Measurements from ENCODE around the gene CCDC88C.

The CCDC88C gene

DNA sequence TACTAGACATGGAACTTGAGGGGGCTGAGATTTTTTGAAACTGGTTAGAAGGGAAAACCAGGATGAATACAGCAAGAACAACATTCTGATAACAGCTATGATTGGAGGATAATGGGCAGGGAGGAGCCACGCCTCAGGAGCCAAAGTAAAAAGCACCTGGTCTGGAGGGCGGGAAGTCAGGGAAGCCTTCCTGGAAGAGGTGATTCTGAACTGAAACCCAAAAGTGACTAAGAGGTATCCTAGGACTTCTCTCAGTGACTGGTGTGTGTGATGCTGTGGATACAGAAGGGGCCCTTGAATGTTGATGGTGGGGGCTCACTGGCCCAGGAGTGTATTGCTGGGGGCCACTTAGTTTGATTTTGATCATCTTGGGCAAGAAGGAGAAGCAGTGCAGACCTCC lies 154.3 kb downstream of the CCDC88C start:
- H3K4me3 ChIP-seq (ENCODE audit: control insufficient read depth, low read depth, low read length): no peak overlapping the region
- DNase-seq (ENCODE audit: low read depth): no peak
- TF ChIP-seq CTCF (conservative IDR thresholded peaks at IDR 0.05; ENCODE audit: control insufficient read depth, insufficient read depth, low read depth, low read length): no peak

- TF ChIP-seq CTCF (conservative IDR thresholded peaks at IDR 0.05; ENCODE audit: control insufficient read depth, insufficient read depth, low read depth, low read length): no peak
Measured at GRCh38 chr14:91261986-91262549, 155.6 kb downstream of the CCDC88C start.

DNA sequence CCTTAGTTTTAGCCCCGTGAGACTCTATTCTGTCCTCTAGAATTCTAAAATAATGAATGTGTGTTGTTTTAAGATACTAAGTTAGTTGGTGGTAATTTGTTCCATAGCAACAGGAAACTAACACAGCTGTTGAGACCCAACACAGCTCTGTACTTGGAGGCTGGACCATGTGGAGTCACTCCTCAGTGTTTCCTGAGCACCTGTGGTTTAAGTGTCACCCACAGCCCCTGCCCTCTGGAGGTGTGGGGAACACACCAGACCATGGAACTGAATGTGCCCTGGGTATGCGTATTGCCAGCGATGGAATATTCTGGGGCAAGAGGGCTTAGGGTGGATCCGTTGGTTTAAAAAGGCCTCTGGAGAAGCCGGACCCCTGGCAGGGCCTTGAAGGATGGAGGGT lies 156.5 kb downstream of the CCDC88C start:
- no peak for TF ChIP-seq CTCF (conservative IDR thresholded peaks at IDR 0.05; ENCODE audit: control insufficient read depth, insufficient read depth, low read depth, low read length)
- H3K4me3 ChIP-seq (ENCODE audit: control insufficient read depth, low read depth, low read length): no peak overlapping the region
- DNase-seq (ENCODE audit: low read depth): no peak

More at GRCh38 chr14:91261986-91262549, 155.6 kb downstream of the CCDC88C start:
- no peak overlapping the region for H3K4me3 ChIP-seq (ENCODE audit: control insufficient read depth, low read depth, low read length)
- no peak for DNase-seq (ENCODE audit: low read depth)

GRCh38 chr14:91258876-91259275 lies 158.7 kb downstream of the CCDC88C start:
- H3K4me3 ChIP-seq (ENCODE audit: control insufficient read depth, low read depth, low read length): no peak overlapping the region
- DNase-seq (ENCODE audit: low read depth): no peak
- no peak for TF ChIP-seq CTCF (conservative IDR thresholded peaks at IDR 0.05; ENCODE audit: control insufficient read depth, insufficient read depth, low read depth, low read length)

DNA sequence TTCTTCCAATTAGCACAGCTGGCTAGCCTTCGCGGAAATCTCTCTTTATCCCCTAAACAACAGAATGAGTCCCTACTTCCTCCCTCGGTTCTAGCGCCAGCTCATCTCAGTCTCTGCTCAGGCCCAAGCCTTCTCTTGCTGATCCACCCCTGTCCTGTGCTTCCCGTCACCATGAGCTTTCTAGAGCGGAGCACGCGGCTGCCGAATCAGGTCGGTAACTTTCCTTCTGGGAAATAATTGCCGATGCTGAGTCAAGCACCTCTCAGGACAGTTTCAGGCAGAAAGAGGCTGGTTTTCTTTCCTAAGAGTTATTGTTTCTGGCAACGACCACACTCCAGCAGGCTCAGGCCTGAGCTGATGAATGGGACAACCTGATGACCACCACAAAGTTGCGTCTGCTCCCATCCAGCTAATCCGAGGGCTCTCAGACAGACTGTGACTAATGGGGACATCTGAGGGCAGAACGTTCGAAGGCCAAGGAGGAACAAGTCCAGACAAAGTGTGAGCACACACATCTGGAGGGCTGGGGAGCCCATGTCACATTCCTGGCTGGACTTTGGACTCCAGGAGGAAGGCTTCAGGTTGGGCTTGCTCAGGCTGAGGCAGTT lies 159.5 kb downstream of the CCDC88C start:
- no peak for TF ChIP-seq CTCF (conservative IDR thresholded peaks at IDR 0.05; ENCODE audit: control insufficient read depth, insufficient read depth, low read depth, low read length)
- DNase-seq (ENCODE audit: low read depth): peak; percentile 86
- H3K4me3 ChIP-seq (ENCODE audit: control insufficient read depth, low read depth, low read length): no peak overlapping the region

DNA sequence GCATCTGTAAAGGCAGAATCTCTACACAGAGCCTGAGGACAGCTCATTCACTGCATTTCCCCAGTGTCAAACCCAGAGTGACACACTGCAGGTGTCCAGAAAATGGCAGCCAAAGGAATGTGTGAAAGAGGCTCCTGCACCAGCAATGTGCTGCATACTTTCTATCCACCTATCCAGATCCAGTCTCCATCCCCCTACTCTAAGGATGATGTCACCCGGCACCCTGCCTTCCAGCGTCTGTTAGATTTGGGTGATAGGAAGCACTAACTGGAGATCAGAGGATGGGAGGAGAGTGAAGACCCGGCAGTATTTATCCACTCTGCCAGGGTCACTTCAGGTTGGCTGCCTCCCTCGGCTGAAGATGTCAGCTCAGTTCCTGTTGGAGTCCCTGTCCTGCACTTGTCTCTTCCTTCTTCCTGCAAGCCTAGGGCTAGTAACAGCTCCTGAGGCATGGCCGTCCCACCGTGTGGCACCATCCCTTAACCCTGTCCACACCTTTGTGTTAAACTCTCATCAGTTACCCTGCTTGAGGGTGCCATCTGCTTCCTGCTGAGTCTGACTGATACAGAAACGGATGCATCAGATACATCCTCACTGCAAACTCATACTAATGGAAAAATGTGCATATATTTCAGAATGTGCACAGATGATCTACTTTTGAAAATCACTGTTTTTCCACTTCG lies 160.2 kb downstream of the CCDC88C start:
- no peak for TF ChIP-seq CTCF (conservative IDR thresholded peaks at IDR 0.05; ENCODE audit: control insufficient read depth, insufficient read depth, low read depth, low read length)
- DNase-seq (ENCODE audit: low read depth): no peak
- H3K4me3 ChIP-seq (ENCODE audit: control insufficient read depth, low read depth, low read length): no peak overlapping the region
